ENCODE results near the gene LRRC8A.
"Not testable (repeated sequence)": the region's sequence is repeated elsewhere in the genome, so short reads cannot be mapped to it uniquely, and the experiment has no call there.

The LRRC8A gene

GRCh38 chr9:128863647-128864046 lies 18.3 kb upstream of the LRRC8A start:
- Histone ChIP-seq H3K4me3 (ENCODE audit: low read depth, low read length, poor library complexity, severe bottlenecking) (no peak overlapping the region), H3K27ac (ENCODE audit: low read depth, low read length, poor library complexity, severe bottlenecking) (no peak overlapping the region), H2AFZ (ENCODE audit: low read length) (no peak overlapping the region), H3K9me2 (ENCODE audit: low read depth, low read length) (no peaks in the 10 kb centered on the region), H3K4me1 (ENCODE audit: insufficient read depth, low read length, severe bottlenecking) (peaks cover 9% of the 10 kb centered on the region), H3K4me2 (ENCODE audit: low read length) (no peak overlapping the region), H3K79me2 (ENCODE audit: insufficient read depth, low read length) (no peaks in the 10 kb centered on the region), H3K9me3 (ENCODE audit: low read length) (no peaks in the 10 kb centered on the region), H3K36me3 (ENCODE audit: insufficient read depth, low read length) (peaks cover 4% of the 10 kb centered on the region; the same call in 1 of the 2 replicates), H4K20me1 (ENCODE audit: insufficient read depth, low read length) (no peaks in the 10 kb centered on the region), H3K9ac (ENCODE audit: low read length) (no peak overlapping the region; the same call in 1 of the 2 replicates), H3K27me3 (ENCODE audit: insufficient read depth, low read length) (no peaks in the 10 kb centered on the region), H3F3A (ENCODE audit: insufficient read depth, low read length) (no peaks in the 10 kb centered on the region)
- TF ChIP-seq CTCF (IDR thresholded peaks at IDR 0.05; ENCODE audit: low read length) (peak; percentile 88), EZH2 (IDR thresholded peaks at IDR 0.05; ENCODE audit: borderline replicate concordance, low read length) (no peak)

GRCh38 chr9:128870128-128870940 lies 11.6 kb upstream of the LRRC8A start:
- H4K20me1 ChIP-seq (ENCODE audit: insufficient read depth, low read length), result no peaks in the 10 kb centered on the region
- no peaks in the 10 kb centered on the region for H3K27me3 ChIP-seq (ENCODE audit: insufficient read depth, low read length)
- H3K36me3 ChIP-seq (ENCODE audit: insufficient read depth, low read length), result peaks cover 14% of the 10 kb centered on the region; the same call in 1 of the 2 replicates
- no peak overlapping the region for H3K4me3 ChIP-seq (ENCODE audit: low read depth, low read length, poor library complexity, severe bottlenecking)
- H3K9ac ChIP-seq (ENCODE audit: low read length), result no peak overlapping the region
- H3K79me2 ChIP-seq (ENCODE audit: insufficient read depth, low read length), result no peaks in the 10 kb centered on the region
- H3K27ac ChIP-seq (ENCODE audit: low read depth, low read length, poor library complexity, severe bottlenecking), result no peak overlapping the region
- no peak overlapping the region for H2AFZ ChIP-seq (ENCODE audit: low read length)
- no peak overlapping the region for H3K4me2 ChIP-seq (ENCODE audit: low read length)
- H3K9me2 ChIP-seq (ENCODE audit: low read depth, low read length), result no peaks in the 10 kb centered on the region
- H3F3A ChIP-seq (ENCODE audit: insufficient read depth, low read length), result no peaks in the 10 kb centered on the region
- TF ChIP-seq CTCF (IDR thresholded peaks at IDR 0.05; ENCODE audit: low read length) (no peak), EZH2 (IDR thresholded peaks at IDR 0.05; ENCODE audit: borderline replicate concordance, low read length) (no peak)
- H3K4me1 ChIP-seq (ENCODE audit: insufficient read depth, low read length, severe bottlenecking), result no peaks in the 10 kb centered on the region
- no peaks in the 10 kb centered on the region for H3K9me3 ChIP-seq (ENCODE audit: low read length)

- H3K79me2 ChIP-seq (ENCODE audit: insufficient read depth, low read length); H4K20me1 ChIP-seq (ENCODE audit: insufficient read depth, low read length); H3F3A ChIP-seq (ENCODE audit: insufficient read depth, low read length); H3K9me2 ChIP-seq (ENCODE audit: low read depth, low read length); H3K27me3 ChIP-seq (ENCODE audit: insufficient read depth, low read length); H3K27ac ChIP-seq (ENCODE audit: low read depth, low read length, poor library complexity, severe bottlenecking); H3K4me3 ChIP-seq (ENCODE audit: low read depth, low read length, poor library complexity, severe bottlenecking); H3K9ac ChIP-seq (ENCODE audit: low read length); H3K4me2 ChIP-seq (ENCODE audit: low read length); H3K9me3 ChIP-seq (ENCODE audit: low read length); H2AFZ ChIP-seq (ENCODE audit: low read length); H3K4me1 ChIP-seq (ENCODE audit: insufficient read depth, low read length, severe bottlenecking): not testable (repeated sequence)
- H3K36me3 ChIP-seq (ENCODE audit: insufficient read depth, low read length), result peaks cover 10% of the 10 kb centered on the region; the same call in 1 of the 2 replicates
These were observed 11.0 kb upstream of the LRRC8A start for GRCh38 chr9:128870941-128871265.

- H4K20me1 ChIP-seq (ENCODE audit: insufficient read depth, low read length), result no peaks in the 10 kb centered on the region
- H3K27ac ChIP-seq (ENCODE audit: low read depth, low read length, poor library complexity, severe bottlenecking), result no peak overlapping the region
- H3K27me3 ChIP-seq (ENCODE audit: insufficient read depth, low read length), result no peaks in the 10 kb centered on the region
- peaks cover 6% of the 10 kb centered on the region for H3K79me2 ChIP-seq (ENCODE audit: insufficient read depth, low read length)
- TF ChIP-seq EZH2 (IDR thresholded peaks at IDR 0.05; ENCODE audit: borderline replicate concordance, low read length) (no peak), CTCF (IDR thresholded peaks at IDR 0.05; ENCODE audit: low read length) (peak; percentile 14; the same call in 1 of the 2 replicates)
- no peak overlapping the region for H3K4me3 ChIP-seq (ENCODE audit: low read depth, low read length, poor library complexity, severe bottlenecking)
- no peaks in the 10 kb centered on the region for H3K36me3 ChIP-seq (ENCODE audit: insufficient read depth, low read length)
- no peak overlapping the region for H3K4me2 ChIP-seq (ENCODE audit: low read length)
- H3K4me1 ChIP-seq (ENCODE audit: insufficient read depth, low read length, severe bottlenecking), result peaks cover 18% of the 10 kb centered on the region
- H2AFZ ChIP-seq (ENCODE audit: low read length), result no peak overlapping the region
- no peak overlapping the region for H3K9ac ChIP-seq (ENCODE audit: low read length)
- no peaks in the 10 kb centered on the region for H3K9me3 ChIP-seq (ENCODE audit: low read length)
- H3F3A ChIP-seq (ENCODE audit: insufficient read depth, low read length), result no peaks in the 10 kb centered on the region
- no peaks in the 10 kb centered on the region for H3K9me2 ChIP-seq (ENCODE audit: low read depth, low read length)
These were observed 4.1 kb upstream of the LRRC8A start for GRCh38 chr9:128877852-128878251.
